HG03354 (cell line): ENCODE data around the gene INPP4A.

Experiments used
- ATAC-seq: cut with Tn5 transposase; IDR thresholded peaks from one replicate; pipeline ENCODE4 v1.9.1; 2021; ENCODE audit warnings: mild to moderate bottlenecking; ENCODE audit not compliant: unreplicated experiment, poor library complexity, severe bottlenecking

INPP4A gene

DNA sequence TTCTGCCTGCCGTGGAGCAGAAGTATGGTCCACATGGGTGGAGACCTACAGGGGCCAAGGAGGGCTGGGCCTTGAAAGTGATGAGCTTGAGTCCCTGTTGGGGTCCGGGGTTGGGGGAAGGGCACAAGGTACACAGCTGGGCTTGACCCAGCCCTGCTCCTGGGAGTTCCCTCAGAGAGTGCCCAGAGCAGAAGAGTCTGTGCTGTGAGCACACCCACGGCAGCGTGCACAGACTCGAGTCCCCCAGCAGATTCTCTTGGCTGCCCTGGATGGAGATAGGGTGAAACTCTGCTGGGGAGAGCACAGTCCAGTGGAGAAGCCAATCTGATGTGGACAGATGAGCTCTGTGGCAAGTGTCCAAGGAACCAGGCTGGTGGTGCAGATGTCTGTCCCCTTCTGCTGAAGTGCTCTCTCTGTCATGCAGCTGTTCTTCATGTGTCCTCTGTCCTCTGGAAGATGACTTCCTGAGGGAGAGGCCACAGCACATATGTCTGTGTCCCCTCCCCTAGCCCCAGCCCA is 27.5 kb downstream of the INPP4A start:
- ATAC-seq: no peak

DNA sequence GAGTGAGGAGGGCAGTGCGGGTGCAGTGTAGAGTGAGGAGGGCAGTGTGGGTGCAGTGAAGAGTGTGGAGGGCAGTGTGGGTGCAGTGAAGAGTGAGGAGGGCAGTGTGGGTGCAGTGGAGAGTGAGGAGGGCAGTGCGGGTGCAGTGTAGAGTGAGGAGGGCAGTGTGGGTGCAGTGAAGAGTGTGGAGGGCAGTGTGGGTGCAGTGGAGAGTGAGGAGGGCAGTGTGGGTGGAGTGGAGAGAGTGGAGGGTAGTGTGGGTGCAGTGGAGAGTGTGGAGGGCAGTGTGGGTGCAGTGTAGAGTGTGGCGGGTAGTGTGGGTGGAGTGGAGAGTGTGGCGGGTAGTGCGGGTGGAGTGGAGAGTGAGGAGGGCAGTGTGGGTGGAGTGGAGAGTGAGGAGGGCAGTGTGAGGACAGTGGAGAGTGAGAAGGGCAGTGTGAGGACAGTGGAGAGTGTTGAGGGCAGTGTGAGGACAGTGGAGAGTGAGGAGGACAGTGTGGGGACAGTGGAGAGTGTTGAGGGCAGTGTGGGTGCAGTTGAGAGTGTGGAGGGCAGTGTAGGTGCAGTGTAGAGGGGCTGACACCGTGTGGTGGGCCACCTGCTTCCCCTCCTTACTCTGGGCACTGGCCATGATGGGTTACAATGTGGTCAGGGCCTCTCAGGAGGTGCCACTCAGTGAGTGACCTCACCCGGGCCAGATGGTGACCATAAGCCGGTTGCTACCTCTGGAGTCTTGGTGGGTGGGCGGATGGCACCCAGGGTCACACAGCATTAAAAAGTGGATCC is 28.5 kb downstream of the INPP4A start:
- no peak for ATAC-seq

DNA sequence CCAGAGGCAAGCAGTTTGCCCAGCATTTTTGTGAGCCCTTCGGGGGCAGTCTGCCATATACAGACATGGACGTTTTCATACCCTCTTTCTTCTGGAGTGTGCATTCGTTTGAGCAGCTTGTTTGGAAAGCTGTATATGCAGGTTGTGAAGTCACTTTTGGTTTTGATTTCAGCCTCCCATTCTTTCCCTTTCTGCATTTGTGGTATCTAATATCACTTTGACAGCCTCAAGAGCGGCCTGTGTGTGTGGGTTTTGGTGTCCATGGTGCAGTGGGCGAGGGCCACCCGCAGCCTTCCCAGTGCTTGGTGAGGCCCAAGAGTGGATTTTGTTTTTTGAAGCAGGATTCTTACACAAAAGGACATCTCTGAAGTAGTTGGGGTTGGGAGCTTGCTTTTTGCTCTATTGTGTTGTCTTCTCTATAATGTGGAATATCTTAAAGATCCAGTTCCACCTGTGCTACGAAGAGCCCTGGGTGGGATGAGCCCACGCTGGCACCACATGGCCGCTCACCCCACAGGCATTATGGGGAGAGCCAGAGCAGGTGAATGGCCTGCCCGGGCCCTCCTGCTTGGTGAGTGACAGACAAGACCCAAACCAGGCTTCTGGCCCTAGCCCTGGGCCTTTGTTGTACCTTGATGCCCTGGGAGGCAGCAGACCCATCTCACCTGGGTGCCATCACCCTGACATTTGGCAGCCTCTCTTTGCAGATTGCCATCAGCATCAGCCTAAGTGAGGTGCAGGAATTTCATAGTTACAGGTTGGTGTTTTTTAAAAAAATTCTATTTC is 29.5 kb downstream of the INPP4A start:
- peak; percentile 51 for ATAC-seq

DNA sequence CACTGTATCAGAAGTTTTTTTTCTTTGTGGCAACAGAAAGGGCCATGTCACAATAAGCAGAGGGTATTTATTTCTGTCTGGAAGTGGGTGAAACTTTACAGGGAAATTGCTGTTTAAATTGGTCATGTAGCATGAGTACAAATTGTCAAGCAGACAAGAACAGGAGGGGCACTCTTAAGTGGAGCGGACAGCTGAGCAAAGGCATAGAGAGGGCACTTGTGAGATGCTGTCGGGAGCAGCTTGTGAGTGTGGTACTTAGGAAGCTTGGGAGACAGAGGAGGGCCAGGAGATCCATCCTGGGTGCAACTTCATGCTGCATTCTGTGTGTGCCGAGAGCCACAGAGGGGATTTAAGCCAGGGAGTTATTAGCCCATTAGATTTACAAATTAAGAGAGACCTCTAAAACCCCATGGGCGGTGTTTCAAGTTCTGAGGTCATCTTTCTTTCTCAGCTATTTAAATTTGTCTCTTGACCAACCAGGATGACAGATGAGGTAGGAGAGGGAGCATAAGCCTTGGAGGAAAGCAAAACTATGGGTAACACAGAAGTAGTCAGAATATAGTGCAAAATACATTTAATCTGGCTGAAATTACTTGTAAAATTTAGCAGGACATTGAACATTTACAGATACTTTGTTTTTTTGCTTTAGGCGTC is 30.4 kb downstream of the INPP4A start:
- ATAC-seq: no peak

DNA sequence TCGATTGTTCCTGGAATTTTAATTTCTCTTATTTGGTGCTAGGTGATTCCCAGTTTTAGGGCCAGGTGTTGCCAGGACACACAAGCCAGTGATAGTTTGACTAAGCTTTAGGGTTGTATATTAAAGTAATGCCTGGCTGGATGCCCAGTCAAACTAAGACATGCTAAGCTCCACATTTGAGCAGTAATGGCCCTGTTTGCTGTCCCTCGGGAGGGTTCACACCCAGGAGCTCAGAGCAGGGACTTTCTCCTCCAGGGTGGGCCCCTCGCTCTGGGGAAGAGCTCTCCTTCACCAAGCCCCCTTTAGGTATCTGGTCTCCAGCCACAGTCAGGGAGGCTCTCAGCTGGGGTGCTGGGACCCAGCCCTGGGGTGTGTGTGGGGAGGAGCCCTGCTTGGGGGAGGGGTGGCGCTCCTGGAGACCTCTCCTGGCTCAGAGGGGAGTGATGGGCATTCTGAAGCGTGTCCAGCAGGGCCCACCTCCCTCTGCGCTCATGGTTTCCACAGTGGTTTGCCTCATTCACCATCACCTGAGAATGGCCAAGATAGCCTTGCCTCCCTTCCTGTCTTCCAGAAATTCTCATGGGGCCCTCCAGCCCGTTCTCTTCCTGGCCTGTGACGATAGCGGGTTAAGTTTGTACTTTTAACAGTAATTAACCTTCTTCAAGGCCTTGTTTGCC is 31.7 kb downstream of the INPP4A start:
- no peak for ATAC-seq

DNA sequence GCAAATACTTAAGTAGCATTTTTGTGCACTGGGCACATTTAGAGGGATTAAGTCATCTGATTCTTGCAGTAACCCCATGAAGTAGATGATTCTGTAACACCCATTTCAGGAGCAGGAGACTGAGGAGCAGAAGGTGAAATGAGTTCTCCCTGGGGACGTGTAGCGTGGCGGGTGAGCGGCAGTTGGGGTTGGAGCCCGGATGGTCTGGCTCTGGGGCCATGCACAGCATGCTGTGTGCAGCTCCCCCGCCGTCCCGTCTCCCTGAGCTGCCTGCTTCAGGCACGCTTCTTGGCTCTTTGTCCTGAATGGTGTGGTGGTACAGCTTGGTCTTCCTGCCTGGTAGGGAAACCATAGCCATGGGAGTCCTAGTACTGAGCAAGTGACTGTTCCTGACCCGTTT is 32.4 kb downstream of the INPP4A start:
- no peak for ATAC-seq

DNA sequence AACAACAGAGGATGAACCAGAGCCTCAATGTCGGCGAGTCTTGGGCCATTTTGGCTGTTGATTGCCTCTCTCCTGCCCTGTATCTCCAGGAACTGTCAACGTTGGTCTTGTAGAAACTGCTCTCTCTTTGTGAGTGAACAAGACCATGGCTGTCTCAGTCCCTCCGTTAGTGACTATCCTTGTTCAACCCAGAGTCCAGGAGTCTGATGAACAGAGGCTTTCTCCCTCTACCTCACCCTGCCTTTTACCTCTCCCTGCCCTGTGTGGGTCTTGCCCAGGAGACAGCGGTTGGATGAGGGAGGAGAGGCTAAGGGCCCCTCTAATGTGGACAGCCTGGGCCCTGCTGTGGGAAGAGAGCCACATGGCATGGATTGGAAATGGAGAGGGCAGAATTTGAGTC is 32.8 kb downstream of the INPP4A start:
- ATAC-seq: no peak

DNA sequence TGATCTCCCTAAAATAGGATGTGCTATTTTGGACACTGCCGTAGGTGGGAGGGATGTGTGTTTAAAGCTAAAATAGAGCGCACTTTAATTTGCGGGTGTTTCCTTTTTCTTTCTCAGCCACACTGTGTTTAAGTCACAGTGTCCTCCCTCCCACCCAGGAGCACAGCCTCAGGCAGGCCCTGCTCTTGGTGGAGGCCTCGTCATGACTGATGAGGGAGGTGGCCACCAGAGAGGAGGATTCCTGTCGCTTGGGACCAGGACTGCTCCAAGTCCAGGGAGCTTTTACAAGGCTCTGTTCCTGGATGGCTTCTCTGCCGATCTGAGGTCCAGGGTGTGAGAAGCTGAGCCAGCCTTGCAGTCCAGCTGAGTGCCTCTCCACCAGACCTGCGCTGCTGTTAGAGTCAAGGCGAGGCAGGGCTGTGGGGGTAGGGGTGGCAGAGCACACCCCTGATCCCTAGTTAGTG is 33.5 kb downstream of the INPP4A start:
- no peak for ATAC-seq

DNA sequence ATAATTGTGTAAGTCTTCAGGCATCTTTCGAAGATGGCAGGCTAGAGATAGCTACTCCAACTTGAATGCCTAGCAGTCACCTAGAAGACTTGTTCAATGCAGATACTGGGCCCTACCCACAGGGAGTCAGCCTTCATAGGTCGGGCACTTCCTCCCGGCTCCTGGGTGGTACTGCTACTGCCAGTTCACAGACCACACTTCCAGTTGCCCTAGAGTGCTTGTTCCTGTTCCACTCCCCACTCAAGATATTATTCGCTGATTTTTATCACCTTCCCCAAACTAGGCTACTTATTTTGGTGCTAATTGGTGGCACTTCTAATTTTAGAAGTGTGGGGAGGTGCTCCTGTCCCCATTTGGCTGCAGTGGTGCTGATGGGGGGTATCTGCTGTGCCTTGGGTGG is 34.2 kb downstream of the INPP4A start:
- no peak for ATAC-seq

DNA sequence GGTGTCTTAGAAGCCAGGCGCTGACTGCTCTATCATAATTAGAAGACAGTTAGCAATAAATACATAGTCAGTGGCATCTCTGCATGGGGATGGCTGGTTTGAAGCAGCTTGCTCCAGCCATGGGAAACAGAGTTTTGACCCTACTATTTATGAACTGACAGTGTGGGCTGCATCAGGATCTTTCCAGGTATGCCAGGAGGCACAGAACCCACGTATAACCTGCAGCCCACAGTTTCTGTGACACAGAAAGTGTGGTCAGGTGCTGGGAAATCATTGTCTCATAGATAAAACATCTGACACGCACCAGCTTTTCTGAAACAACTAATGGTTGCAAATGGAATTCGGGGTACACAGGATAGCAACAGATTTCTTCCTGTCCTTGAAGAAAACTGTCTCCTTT is 34.7 kb downstream of the INPP4A start:
- ATAC-seq: no peak

DNA sequence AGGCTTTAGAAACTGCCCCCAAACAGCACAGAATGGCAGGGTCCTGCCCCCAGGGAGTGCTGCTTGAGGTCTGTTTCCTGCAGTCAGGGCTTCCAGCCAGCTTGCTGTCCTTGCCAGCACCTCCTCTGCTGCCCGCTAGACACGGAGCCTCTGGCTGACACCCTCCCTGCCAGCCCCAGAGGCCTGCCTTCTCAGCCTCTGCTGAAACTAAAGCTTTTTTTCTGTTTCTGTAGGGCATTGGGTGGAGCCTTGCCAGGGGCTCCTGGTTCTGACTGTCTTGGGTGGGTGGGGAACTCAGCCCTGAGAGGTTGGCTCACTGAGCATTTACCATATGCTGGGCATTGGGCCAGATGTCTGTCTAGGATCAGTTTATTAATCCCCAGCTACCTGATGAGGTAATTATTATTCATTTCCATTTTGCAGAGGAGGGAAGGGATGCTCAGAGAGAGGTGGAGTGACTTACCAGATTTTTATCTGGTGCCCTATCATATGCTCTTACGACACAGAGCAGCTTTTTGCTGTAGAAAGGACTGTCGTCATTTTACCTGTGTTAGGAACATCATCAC is 35.4 kb downstream of the INPP4A start:
- peak; percentile 34 for ATAC-seq

DNA sequence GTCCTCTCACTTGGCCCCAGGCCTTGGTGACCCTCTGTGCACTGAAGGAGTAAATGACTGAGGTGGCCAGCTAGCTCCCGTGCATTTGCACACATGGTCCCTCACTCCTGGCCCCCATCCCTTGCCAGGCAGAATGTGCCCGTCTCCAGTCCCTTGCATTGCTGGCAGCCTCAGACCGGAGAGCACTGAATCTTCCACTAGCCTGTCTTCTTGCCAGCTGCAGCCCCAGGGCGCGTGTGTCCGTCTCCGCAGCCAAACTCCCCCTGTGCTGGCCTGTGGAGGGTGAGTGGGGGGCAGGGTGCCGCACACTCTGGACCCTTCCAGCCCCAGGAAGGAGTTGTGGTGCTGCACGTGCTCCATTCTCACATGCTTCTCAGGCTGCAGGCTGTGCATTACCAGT is 35.9 kb downstream of the INPP4A start:
- ATAC-seq: no peak

DNA sequence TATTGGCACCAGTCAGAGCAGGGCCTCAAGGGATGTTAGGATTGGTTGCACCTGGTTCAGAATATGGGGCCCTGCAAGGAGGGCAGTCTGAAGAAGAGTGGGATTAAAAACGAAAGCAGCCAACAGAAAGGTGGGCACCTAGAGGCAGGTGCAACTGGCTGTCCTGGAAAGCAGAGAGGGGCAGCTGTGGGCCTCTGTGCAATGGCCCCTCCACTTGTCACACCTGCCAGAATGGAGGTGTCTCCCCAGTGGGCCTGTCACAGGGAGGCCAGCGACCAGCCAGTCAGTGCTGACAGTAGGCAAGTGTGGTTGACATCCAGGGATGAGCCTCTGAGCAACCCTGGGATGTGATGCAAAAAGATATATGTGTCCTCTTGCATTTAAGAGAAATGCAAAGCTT is 37.7 kb downstream of the INPP4A start:
- no peak for ATAC-seq

DNA sequence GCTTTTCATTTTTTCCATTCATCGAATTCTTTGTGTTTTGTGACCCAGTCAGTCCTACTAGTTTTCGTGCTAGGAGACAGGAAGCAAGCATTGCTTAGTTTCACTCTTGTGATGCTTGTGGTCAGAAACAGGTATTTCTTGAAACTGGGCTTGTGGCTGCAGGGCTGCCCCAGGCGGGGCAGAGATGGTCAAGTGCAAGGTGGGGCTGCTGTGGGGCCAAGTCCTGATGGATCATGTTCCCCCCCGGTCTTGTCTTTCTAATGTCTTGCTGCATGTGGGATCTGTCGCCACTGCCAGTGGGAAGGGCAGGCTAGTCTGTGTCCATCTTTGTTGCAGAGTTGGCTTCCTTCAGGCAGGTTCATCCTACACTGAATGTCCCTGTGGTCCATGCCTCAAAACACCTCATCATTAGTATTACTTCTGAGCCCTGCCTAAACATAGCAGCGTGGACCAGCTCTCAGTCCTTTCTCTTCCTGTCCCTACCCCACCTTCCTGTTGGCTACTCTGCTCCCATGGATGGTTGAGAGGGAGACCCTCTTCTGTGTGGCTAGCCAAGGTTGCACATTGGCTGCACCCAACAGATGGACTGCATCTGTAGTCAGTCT is 38.7 kb downstream of the INPP4A start:
- ATAC-seq: peak; percentile 67

DNA sequence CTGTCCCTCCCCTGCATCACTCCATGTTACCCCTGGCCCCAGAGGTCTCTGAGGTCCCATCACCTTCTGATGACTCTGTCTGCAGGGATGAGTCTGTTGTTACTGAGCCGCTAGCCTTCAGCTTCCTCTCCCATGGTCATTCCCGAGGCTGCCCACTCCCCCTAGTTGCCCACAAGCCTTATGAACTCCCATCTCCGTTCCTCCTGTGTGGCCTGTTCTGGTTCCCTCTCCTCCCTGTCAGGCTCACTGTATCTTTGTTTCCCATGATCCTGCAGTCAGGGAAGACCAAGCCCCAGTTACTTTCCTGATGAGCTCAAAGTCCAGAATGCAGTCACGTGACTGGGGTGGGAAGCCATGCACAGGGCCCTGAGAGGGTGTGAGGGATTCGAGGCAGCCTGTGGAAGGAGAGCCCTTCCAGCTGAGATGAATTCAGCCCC is 39.5 kb downstream of the INPP4A start:
- ATAC-seq: no peak

DNA sequence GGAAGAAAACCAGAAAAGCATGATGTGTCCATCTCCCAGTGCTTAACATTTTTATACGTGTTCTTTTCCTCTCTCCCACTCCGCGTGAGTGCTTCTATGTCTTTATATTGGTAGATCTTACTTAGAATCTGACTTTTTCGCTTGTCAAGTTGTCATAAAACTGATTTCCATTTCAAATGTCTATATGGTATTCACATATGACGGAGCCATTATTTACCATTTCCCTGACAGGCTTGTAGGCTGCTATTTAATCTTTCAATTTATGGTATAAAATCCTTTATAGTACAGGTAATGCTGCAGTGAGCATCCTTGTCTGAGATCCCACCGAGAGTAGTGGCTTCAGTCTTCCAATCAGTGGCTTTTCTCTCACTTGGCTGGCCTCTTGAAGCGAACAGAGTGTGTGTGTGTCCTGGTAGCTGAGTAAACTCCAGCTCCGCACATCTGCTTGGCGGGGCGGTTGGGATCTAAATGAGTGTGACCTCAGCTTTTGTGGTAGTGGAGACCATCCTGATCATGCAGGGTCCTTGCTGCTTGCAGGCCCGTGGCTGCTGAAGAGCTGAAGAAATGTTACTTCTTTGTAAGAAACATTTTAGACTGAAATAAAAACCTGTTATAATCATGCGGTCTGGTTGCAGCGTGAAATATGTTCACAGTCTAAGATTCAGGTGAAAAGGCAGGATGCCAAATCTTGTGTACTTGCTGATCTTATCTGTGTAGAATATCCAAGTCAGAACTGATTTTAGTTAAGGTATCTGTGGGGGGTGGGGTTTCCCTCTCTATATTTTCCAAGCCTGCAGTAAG is 40.2 kb downstream of the INPP4A start:
- ATAC-seq: no peak

DNA sequence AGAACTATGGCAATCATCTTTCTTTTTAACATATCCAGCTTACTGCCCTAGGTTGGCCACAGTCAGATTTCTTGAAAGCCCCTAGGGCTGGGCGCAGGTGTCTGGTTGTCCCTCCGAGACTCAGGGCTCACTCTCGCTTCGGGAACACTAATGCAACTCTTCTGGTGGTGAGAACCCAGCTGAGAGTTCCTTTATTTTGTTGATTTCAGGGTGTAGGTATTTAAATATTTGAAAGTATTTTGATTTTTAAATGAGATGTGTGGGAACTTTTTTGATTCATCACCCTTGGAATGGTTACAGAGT is 40.7 kb downstream of the INPP4A start:
- ATAC-seq: no peak

DNA sequence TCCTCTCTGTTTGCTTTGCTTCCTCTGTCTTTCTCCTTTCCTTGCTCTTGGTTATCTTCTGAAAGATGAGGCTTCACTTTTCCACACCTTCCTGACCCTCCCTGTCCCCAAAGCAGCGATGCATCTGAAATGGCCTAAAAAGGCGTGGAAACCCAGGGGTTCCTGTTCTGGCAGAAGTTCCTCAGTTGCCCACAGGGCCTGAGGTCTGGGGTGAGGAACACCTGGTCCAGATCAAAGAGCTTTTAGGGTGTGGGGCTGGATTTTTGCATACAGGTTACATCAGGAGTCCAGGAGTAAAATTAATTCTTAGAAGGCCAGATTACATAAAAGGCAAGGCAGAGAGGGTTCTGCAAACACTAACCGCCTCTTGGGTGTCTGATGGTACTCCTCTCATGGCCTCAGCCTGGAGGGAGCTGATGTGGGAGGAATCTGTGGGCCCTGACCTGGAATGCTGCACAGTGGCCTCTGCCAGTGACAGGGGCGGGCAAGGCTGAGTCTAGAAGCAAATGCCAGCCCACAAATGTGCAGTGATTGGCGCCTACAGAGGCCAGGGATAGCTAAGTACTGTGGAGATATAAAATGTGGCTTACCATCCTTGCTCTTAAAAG is 41.8 kb downstream of the INPP4A start:
- no peak for ATAC-seq
